ENCODE measurements around the gene SPANXN2. TPM values are rescaled to one million over a fixed set of nuclear protein-coding genes. Genes with fewer than 3 reads are reported as not detected.

The SPANXN2 gene
- total RNA-seq, 1 experiment from 2014 or later, result not detected

DNA sequence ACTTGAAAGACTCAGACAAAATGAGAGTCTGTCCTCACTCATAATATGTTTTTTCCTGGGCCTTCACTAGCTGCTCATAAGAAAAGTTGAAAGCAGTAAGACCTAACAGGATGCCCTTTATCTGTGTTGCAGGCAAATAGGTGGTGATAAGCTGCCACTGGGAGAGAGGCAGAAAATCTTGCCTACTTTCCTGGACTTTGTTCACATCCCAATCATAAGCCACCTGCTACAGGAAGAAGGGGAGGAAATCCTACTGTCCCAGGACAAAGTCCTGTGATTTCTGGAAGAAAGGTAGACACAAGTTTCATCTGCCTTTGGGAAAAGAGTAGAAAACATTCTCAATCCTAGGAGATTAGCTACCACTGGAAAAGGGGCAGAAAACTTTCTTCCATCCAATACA is 13.3 kb upstream of the SPANXN2 start:
- Histone ChIP-seq H3K79me2 (ENCODE audit: insufficient read depth, low read length) (no peaks in the 10 kb centered on the region), H3K9me3 (ENCODE audit: control insufficient read depth in 1 of 2, insufficient read depth in 1 of 2, low read depth in 1 of 2, low read length in 2 of 2) (no peaks in the 10 kb centered on the region; a peak in 1 of 4 replicates), H3K9me2 (ENCODE audit: insufficient read depth) (no peaks in the 10 kb centered on the region), H3K27ac (ENCODE audit: low read depth, low read length) (no peak overlapping the region), H3K27me3 (ENCODE audit: insufficient read depth, low read length) (no peaks in the 10 kb centered on the region), H3K4me3 (replicated peaks in 1 of 2; ENCODE audit: low read depth in 1 of 2, low read length in 2 of 2) (no peak overlapping the region), H2AFZ (ENCODE audit: low read depth, low read length, poor library complexity, severe bottlenecking) (no peak overlapping the region), H4K20me1 (ENCODE audit: insufficient read depth) (no peaks in the 10 kb centered on the region), H3K4me1 (ENCODE audit: control insufficient read depth in 1 of 2, insufficient read depth in 2 of 2, low read length in 2 of 2) (no peaks in the 10 kb centered on the region), H3K36me3 (ENCODE audit: control insufficient read depth in 1 of 2, insufficient read depth in 2 of 2, low read length in 2 of 2) (no peaks in the 10 kb centered on the region), H3K4me2 (ENCODE audit: low read length) (no peak overlapping the region), H3K9ac (ENCODE audit: low read length) (no peak overlapping the region)
- ChIA-PET POLR2A (no interaction called here), CTCF (no interaction called here), RAD21 (ENCODE audit: low non-redundant PET in 1 of 2, low total read pairs in 2 of 2, uncharacterized antibody in 2 of 2, unreplicated experiment in 2 of 2) (no interaction called here)
- ATAC-seq, result no peak
- BruUV-seq (replicated peaks), result no TSS peak
- TF ChIP-seq, protein P1, sequence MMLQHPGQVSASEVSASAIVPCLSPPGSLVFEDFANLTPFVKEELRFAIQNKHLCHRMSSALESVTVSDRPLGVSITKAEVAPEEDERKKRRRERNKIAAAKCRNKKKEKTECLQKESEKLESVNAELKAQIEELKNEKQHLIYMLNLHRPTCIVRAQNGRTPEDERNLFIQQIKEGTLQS (IDR thresholded peaks at IDR 0.05), result no peak
- TF ChIP-seq SRF (IDR thresholded peaks at IDR 0.05; ENCODE audit: low read depth), result no peak
- no peak for TF ChIP-seq EZH2 (IDR thresholded peaks at IDR 0.05)
- no peak for TF ChIP-seq EGR1 (IDR thresholded peaks at IDR 0.05; ENCODE audit: low read depth)
- no peak for TF ChIP-seq CBX3 (IDR thresholded peaks at IDR 0.05; ENCODE audit: low read depth)
- no peak for TF ChIP-seq ZFX (IDR thresholded peaks at IDR 0.05)
- no peak for DNase-seq (ENCODE audit: low read depth, low spot score)
- intact Hi-C loops (cut with micrococcal nuclease), result no loop called here

DNA sequence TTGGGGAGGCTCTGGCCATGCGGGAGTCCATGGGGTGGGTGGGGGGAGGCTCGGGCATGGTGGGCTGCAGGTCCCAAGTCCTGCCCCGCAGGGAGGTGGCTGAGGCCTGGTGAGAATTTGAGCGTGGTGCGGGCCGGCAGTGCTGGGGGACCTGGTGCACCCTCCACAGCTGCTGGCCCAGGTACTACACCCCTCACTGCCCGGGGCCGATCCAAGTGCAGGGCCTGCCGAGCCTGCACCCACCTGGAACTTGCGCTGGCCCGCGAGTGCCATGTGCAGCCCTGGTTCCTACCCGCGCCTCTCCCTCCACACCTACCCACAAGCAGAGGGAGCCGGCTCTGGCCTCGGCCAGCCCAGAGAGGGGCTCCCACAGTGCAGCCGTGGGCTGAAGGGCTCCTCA is 5.7 kb upstream of the SPANXN2 start:
- Histone ChIP-seq H3K9me3 (ENCODE audit: control insufficient read depth in 1 of 2, insufficient read depth in 1 of 2, low read depth in 1 of 2, low read length in 2 of 2) (no peaks in the 10 kb centered on the region), H3K9me2 (ENCODE audit: insufficient read depth) (no peaks in the 10 kb centered on the region), H4K20me1 (ENCODE audit: insufficient read depth) (no peaks in the 10 kb centered on the region), H3K36me3 (ENCODE audit: control insufficient read depth in 1 of 2, insufficient read depth in 2 of 2, low read length in 2 of 2) (no peaks in the 10 kb centered on the region), H3K27ac (ENCODE audit: low read depth, low read length) (no peak overlapping the region), H3K79me2 (ENCODE audit: insufficient read depth, low read length) (no peaks in the 10 kb centered on the region), H3K9ac (ENCODE audit: low read length) (no peak overlapping the region), H3K4me2 (ENCODE audit: low read length) (no peak overlapping the region), H3K27me3 (ENCODE audit: insufficient read depth, low read length) (no peaks in the 10 kb centered on the region), H2AFZ (ENCODE audit: low read depth, low read length, poor library complexity, severe bottlenecking) (no peak overlapping the region), H3K4me3 (replicated peaks in 1 of 2; ENCODE audit: low read depth in 1 of 2, low read length in 2 of 2) (no peak overlapping the region), H3K4me1 (ENCODE audit: control insufficient read depth in 1 of 2, insufficient read depth in 2 of 2, low read length in 2 of 2) (no peaks in the 10 kb centered on the region)
- intact Hi-C loops (cut with micrococcal nuclease), result no loop called here
- no peak for ATAC-seq
- no peak for DNase-seq (ENCODE audit: low read depth, low spot score)
- ChIA-PET CTCF (no interaction called here), POLR2A (no interaction called here), RAD21 (ENCODE audit: low non-redundant PET in 1 of 2, low total read pairs in 2 of 2, uncharacterized antibody in 2 of 2, unreplicated experiment in 2 of 2) (no interaction called here)
- no TSS peak for BruUV-seq (replicated peaks)
- no peak for TF ChIP-seq RAD21 (IDR thresholded peaks at IDR 0.05; ENCODE audit: low read depth)
- TF ChIP-seq, protein P2, sequence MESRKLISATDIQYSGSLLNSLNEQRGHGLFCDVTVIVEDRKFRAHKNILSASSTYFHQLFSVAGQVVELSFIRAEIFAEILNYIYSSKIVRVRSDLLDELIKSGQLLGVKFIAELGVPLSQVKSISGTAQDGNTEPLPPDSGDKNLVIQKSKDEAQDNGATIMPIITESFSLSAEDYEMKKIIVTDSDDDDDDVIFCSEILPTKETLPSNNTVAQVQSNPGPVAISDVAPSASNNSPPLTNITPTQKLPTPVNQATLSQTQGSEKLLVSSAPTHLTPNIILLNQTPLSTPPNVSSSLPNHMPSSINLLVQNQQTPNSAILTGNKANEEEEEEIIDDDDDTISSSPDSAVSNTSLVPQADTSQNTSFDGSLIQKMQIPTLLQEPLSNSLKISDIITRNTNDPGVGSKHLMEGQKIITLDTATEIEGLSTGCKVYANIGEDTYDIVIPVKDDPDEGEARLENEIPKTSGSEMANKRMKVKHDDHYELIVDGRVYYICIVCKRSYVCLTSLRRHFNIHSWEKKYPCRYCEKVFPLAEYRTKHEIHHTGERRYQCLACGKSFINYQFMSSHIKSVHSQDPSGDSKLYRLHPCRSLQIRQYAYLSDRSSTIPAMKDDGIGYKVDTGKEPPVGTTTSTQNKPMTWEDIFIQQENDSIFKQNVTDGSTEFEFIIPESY (IDR thresholded peaks at IDR 0.05; ENCODE audit: extremely low read depth, insufficient replicate concordance, low read length), result no peak
- TF ChIP-seq FOSL1 (IDR thresholded peaks at IDR 0.05; ENCODE audit: low read depth), result no peak
- TF ChIP-seq YY1 (IDR thresholded peaks at IDR 0.05; ENCODE audit: extremely low read depth, insufficient replicate concordance, low read depth, low read length), result no peak
- TF ChIP-seq POLR2AphosphoS5 (IDR thresholded peaks at IDR 0.05; ENCODE audit: low read depth, low read length), result no peak
- TF ChIP-seq, protein P3, sequence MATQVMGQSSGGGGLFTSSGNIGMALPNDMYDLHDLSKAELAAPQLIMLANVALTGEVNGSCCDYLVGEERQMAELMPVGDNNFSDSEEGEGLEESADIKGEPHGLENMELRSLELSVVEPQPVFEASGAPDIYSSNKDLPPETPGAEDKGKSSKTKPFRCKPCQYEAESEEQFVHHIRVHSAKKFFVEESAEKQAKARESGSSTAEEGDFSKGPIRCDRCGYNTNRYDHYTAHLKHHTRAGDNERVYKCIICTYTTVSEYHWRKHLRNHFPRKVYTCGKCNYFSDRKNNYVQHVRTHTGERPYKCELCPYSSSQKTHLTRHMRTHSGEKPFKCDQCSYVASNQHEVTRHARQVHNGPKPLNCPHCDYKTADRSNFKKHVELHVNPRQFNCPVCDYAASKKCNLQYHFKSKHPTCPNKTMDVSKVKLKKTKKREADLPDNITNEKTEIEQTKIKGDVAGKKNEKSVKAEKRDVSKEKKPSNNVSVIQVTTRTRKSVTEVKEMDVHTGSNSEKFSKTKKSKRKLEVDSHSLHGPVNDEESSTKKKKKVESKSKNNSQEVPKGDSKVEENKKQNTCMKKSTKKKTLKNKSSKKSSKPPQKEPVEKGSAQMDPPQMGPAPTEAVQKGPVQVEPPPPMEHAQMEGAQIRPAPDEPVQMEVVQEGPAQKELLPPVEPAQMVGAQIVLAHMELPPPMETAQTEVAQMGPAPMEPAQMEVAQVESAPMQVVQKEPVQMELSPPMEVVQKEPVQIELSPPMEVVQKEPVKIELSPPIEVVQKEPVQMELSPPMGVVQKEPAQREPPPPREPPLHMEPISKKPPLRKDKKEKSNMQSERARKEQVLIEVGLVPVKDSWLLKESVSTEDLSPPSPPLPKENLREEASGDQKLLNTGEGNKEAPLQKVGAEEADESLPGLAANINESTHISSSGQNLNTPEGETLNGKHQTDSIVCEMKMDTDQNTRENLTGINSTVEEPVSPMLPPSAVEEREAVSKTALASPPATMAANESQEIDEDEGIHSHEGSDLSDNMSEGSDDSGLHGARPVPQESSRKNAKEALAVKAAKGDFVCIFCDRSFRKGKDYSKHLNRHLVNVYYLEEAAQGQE (IDR thresholded peaks at IDR 0.05; ENCODE audit: low read depth), result no peak
- TF ChIP-seq, protein P4, sequence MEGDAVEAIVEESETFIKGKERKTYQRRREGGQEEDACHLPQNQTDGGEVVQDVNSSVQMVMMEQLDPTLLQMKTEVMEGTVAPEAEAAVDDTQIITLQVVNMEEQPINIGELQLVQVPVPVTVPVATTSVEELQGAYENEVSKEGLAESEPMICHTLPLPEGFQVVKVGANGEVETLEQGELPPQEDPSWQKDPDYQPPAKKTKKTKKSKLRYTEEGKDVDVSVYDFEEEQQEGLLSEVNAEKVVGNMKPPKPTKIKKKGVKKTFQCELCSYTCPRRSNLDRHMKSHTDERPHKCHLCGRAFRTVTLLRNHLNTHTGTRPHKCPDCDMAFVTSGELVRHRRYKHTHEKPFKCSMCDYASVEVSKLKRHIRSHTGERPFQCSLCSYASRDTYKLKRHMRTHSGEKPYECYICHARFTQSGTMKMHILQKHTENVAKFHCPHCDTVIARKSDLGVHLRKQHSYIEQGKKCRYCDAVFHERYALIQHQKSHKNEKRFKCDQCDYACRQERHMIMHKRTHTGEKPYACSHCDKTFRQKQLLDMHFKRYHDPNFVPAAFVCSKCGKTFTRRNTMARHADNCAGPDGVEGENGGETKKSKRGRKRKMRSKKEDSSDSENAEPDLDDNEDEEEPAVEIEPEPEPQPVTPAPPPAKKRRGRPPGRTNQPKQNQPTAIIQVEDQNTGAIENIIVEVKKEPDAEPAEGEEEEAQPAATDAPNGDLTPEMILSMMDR (IDR thresholded peaks at IDR 0.05 in 2 of 3, conservative IDR thresholded peaks at IDR 0.05 in 1 of 3; ENCODE audit: borderline replicate concordance in 1 of 3, insufficient read depth in 1 of 3, low read depth in 2 of 3, low read length in 2 of 3), result no peak
- no peak for TF ChIP-seq TCF7L2 (IDR thresholded peaks at IDR 0.05; ENCODE audit: borderline replicate concordance, extremely low read depth, insufficient read depth, insufficient read length)
